HG02870 (cell line): ENCODE results near the gene GUCD1.
A peak's percentile ranks its signal among the peaks of the same experiment; 100 is the strongest.
"Not testable (repeated sequence)": the region's sequence is repeated elsewhere in the genome, so short reads cannot be mapped to it uniquely, and the experiment has no call there.

Experiments
- ATAC-seq: cut with Tn5 transposase; IDR thresholded peaks from one replicate; pipeline ENCODE4 v1.9.1; 2021; ENCODE audit warnings: mild to moderate bottlenecking, moderate library complexity; ENCODE audit not compliant: unreplicated experiment

GUCD1 gene

DNA sequence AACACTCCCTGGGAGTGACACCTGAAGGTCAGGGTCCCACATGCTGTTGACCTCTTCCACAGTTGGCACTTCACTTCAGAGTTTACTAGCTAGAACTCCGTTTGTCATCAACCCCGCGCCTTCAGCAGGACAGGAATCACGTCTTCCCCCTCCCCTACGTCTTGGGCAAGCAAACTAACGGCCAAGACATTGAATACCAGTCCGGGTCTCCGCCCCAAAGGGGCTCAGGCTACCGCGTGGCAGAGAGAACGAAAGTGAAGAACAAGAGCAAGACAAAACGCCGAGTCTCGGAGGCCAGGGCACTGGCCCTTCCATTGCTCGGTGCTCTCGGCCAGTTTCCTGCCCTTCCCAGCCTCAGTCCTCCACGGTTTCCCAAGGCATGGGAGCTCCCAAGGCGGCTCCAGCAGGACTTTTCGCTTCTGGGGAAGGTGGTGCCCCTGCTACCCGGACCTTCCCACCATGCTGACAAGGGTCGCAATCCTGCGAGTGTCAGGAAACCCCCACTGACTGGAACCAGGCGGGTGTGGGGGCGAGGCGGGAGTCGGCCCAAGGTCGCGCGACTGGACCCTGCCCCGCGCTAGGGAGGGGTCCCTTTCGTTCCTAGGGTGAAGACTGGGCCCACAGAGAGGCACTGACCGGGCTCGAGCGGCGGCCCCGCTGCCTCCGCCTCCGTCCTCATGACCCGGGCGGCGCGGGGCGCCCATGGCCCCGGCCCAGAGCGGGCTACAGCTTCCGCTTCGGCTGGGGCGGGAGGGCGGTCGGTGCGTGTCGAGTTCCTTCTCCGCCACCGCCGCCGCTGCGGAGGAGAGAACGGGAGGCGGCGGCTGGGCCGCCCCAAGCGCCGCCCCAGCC, at the start of gene GUCD1:
TSS of gene GUCD1 (minus strand) at position 826 of the 852 bp plus-strand sequence. CDS start at position 679, 147 bp downstream.
- ATAC-seq = no peak

GRCh38 chr22:24603770-24604629, 49.1 kb upstream of the GUCD1 start:
- ATAC-seq = not testable (repeated sequence)

GRCh38 chr22:24602847-24603769, 48.2 kb upstream of the GUCD1 start, which contains the start of gene GGT1:
GGT1 (plus strand) TSS chr22:24603193; CDS start chr22:24611082, 7,889 bp downstream.
- ATAC-seq = not testable (repeated sequence)

GRCh38 chr22:24602105-24602749, 47.3 kb upstream of the GUCD1 start:
- ATAC-seq = not testable (repeated sequence)

DNA sequence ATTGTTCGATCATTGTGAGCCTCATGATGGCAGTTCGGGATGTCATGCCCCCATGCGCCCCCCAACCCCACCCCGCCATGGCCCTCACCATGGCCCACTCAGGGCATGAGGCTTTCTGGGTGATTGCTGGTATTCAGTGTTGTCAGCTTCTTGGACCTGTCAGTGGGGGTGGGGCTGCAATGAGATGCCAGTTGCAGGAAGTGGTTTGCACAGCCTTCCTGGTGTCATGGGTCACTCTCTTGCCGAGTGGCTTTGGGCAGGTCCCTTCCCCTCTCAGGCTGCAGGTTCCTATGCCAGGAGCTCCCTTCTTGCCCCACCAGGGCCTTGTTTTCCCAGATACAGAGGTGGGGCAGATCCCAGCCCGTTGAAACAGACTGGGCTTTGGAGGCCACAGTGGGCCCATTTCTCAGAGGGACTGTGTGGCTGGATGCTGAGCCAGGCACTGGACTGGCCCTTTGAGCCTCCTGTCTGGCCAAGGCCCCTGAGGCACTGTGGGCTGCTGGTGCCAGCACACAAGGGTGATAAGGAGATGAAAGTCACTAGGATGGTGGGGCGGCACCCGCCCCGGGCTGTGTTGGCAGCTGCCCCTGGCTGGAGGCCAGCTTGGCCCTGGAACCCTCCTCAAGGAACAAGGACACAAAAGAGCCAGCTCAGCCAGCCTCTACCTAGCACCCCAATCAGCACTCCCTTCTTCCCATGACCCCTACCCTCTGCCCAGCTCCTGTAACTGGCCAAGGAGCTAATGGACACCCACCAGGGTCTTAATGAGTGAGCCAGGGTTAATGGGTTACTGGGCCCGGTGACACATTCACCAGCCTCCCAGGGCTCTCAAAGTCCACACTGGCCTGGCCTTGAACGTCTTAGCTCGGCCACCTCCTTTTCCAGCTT, 46.5 kb upstream of the GUCD1 start:
- ATAC-seq = no peak

- not testable (repeated sequence) for ATAC-seq
Measured at GRCh38 chr22:24599958-24600715, 45.2 kb upstream of the GUCD1 start.

DNA sequence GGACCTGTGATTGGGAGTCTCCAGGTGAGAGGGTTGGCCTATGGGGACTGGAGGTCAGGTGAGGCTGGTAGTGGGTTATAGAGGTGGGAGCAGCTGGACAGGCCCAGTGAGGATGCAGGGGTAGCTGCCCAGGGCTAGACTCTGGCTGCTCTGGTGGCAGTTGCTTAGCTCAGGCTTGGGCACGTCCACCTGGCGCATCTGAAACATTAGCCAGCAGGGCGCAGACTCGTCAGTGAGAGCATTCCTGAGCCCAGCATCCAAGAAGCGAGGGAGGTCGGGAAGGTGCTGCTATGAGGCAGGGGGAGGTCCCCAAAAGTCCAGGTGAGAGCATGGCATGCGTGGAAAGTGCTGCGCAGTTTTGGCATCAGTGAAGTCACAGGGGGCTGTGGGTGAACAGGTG, 44.6 kb upstream of the GUCD1 start:
- no peak for ATAC-seq

DNA sequence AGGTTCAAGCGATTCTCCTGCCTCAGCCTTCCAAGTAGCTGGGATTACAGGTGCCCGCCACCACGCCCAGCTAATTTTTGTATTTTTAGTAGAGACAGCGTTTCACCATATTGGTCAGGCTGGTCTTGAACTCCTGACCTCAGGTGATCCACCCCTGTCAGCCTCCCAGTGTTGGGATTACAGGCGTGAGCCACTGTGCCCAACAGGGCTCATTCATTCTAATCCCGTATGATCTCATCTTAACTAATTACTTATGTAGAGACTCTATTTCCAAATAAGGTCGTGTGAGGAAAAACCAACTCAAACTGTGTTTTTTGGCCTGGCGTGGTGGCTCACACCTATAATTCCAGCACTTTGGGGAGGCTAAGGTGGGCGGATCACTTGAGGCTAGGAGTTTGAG, 42.1 kb upstream of the GUCD1 start:
- not testable (repeated sequence) for ATAC-seq

- ATAC-seq = no peak
Measured at GRCh38 chr22:24595863-24596262, 40.9 kb upstream of the GUCD1 start.

DNA sequence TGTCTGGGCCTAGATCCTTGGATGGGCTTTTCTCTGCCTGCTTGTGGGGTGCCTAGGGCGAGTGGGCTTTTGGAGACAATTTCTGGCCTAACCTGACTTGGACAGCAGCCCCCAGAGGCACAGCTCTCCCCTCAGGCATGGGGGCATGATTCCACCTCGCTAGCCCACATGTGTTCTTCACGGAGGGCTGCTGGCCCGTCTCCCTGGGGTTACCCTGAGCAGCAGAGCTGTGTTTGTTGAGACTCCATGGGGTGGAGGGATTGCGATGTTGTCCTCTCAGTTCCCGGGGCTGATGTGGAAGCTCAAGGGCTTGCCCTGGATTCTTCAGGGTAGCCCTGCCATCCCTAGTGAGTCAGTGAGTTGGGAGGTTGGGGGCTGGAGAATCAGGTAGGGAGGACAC, 40.3 kb upstream of the GUCD1 start:
- no peak for ATAC-seq

DNA sequence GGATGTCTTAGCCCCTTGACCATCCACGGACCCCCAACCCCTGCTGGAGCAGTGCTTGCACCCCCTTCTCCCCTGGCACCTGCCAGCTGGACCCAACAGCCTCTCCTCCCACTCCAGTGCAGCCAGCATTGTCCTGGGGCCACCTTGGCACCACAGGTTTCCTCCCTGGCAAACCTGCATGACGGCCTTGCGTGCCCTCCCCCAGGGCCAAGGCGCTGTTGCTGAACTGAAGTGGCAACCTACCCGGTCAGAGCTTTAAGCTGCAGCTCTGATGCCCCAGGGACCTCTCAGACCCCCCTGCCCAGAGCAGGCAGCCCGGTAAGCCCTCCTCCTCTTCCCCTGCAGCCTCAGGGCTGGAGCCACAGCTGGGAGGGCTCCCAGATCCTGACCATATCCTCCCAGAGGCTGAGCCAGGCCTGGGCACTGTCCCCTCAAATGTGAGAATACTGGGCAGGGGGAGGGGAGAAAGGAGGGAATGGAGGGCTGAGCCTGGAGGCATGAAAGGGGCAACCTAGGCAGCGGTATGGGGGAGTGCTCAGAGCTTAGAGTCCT, 39.7 kb upstream of the GUCD1 start:
- no peak for ATAC-seq

GRCh38 chr22:24593836-24594568, 39.1 kb upstream of the GUCD1 start:
- no peak for ATAC-seq

DNA sequence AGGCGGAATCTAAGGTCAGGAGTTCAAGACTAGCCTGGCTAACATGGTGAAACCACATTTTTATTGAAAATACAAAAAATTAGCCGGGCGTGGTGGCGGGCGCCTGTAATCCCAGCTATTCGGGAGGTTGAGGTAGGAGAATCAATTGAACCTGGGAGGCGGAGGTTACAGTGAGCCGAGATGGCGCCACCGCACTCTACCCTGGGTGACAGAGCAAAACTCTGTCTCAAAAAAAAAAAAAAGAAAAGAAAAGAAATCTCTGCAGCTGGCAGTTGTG, 38.6 kb upstream of the GUCD1 start:
- not testable (repeated sequence) for ATAC-seq

GRCh38 chr22:24592851-24593558, 38.1 kb upstream of the GUCD1 start, which contains the start of gene LRRC75B:
LRRC75B (minus strand) TSS chr22:24593073; CDS start chr22:24593039, 34 bp downstream.
- ATAC-seq = peak; percentile 79

GRCh38 chr22:24592058-24592850, 37.3 kb upstream of the GUCD1 start:
- ATAC-seq = no peak

GRCh38 chr22:24591286-24591830, 36.4 kb upstream of the GUCD1 start:
- no peak for ATAC-seq
